ENCODE data around the gene PARL. TPM values are rescaled to one million over a fixed set of nuclear protein-coding genes. Genes with fewer than 3 reads are reported as not detected.

Gene PARL
- total RNA-seq, 1 donor from 2014 or later = 47.8 TPM

DNA sequence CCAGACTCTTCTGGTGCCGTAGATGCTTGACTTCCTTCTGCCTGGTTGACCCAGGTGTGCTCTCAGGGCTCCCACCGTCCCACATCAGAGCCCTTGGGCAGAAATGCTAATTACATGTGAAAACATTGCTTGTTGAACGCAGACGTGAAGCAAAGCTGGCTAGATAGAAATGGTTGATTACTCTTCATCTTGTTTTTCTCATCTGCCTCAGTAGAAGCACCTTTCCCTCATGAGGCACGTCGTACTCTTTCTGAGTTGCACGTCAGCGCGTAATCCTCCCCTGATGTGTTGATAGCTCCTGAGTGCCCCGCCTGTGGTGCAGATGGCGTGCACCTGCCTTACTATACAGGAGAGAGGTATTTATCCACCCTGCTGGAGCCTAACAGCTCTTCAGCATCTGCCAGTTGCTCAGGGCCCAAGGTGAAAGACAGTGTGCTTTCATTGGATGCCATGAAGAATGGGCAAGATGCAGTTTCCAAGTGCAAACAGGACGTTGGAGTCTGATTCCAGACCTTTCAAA, 77.4 kb downstream of the PARL start:
- peaks cover 2% of the 10 kb centered on the region for H3K4me1 Mint-ChIP-seq
- H3K9me3 Mint-ChIP-seq = no peaks in the 10 kb centered on the region
- no peak for DNase-seq (ENCODE audit: low spot score in 2 of 2, unreplicated experiment in 2 of 2)
- H3K27ac Mint-ChIP-seq = no peak overlapping the region
- no peaks in the 10 kb centered on the region for H3K27me3 Mint-ChIP-seq (ENCODE audit: low read depth)
- TF ChIP-seq, protein P1, sequence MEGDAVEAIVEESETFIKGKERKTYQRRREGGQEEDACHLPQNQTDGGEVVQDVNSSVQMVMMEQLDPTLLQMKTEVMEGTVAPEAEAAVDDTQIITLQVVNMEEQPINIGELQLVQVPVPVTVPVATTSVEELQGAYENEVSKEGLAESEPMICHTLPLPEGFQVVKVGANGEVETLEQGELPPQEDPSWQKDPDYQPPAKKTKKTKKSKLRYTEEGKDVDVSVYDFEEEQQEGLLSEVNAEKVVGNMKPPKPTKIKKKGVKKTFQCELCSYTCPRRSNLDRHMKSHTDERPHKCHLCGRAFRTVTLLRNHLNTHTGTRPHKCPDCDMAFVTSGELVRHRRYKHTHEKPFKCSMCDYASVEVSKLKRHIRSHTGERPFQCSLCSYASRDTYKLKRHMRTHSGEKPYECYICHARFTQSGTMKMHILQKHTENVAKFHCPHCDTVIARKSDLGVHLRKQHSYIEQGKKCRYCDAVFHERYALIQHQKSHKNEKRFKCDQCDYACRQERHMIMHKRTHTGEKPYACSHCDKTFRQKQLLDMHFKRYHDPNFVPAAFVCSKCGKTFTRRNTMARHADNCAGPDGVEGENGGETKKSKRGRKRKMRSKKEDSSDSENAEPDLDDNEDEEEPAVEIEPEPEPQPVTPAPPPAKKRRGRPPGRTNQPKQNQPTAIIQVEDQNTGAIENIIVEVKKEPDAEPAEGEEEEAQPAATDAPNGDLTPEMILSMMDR (IDR thresholded peaks at IDR 0.05; ENCODE audit: unreplicated experiment) = no peak
- peaks cover 56% of the 10 kb centered on the region for H3K36me3 Mint-ChIP-seq
- no peak overlapping the region for H3K4me3 Mint-ChIP-seq

GRCh38 chr3:183802989-183803388, 81.7 kb downstream of the PARL start:
- no peak for DNase-seq (ENCODE audit: low spot score in 2 of 2, unreplicated experiment in 2 of 2)
- H3K4me1 Mint-ChIP-seq = no peaks in the 10 kb centered on the region
- no peaks in the 10 kb centered on the region for H3K9me3 Mint-ChIP-seq
- peaks cover 58% of the 10 kb centered on the region for H3K36me3 Mint-ChIP-seq
- no peak overlapping the region for H3K4me3 Mint-ChIP-seq
- TF ChIP-seq, protein P1 (IDR thresholded peaks at IDR 0.05; ENCODE audit: unreplicated experiment) = no peak
- no peaks in the 10 kb centered on the region for H3K27me3 Mint-ChIP-seq (ENCODE audit: low read depth)
- no peak overlapping the region for H3K27ac Mint-ChIP-seq

GRCh38 chr3:183801601-183802000, 83.1 kb downstream of the PARL start:
- TF ChIP-seq, protein P1 (IDR thresholded peaks at IDR 0.05; ENCODE audit: unreplicated experiment) = no peak
- Mint-ChIP-seq H3K4me1 (no peaks in the 10 kb centered on the region), H3K27ac (no peak overlapping the region), H3K9me3 (no peaks in the 10 kb centered on the region), H3K27me3 (ENCODE audit: low read depth) (no peaks in the 10 kb centered on the region), H3K36me3 (peaks cover 53% of the 10 kb centered on the region), H3K4me3 (no peak overlapping the region)
- no peak for DNase-seq (ENCODE audit: low spot score in 2 of 2, unreplicated experiment in 2 of 2)

DNA sequence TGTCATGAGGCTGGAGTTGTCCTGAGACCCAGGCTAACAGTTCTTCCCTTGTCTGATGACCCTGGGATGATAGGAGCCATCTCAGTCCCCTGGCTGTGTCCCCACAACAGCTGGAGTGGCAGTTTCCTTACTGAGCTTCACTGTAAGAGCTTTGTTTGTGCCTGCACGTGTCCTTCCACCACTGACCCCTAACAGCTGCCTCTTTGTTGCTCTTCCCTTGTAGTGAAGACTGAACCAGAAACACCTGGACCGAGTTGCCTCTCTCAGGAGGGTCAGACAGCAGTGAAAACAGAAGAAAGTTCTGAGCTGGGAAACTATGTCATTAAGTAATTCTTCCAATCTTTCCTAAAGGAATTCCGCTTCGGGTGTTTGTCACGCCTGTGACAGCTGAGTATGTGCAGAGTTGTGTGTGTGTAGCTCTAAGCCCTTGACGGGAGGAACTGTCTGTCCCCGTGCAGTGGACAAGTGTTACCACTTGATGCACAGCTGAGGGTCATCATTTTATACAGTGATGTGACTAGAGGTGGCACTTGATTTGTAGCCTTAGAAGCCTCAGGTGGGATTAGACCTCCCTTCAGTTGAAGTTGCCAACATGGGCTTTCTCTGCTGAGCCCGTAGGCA, 84.3 kb downstream of the PARL start:
- TF ChIP-seq, protein P1 (IDR thresholded peaks at IDR 0.05; ENCODE audit: unreplicated experiment) = no peak
- H3K36me3 Mint-ChIP-seq = peaks cover 54% of the 10 kb centered on the region
- H3K27ac Mint-ChIP-seq = no peak overlapping the region

GRCh38 chr3:183799461-183799860, 85.2 kb downstream of the PARL start:
- Mint-ChIP-seq H3K27me3 (ENCODE audit: low read depth) (no peaks in the 10 kb centered on the region), H3K4me1 (no peaks in the 10 kb centered on the region), H3K9me3 (no peaks in the 10 kb centered on the region), H3K4me3 (no peak overlapping the region), H3K27ac (no peak overlapping the region), H3K36me3 (peaks cover 55% of the 10 kb centered on the region)
- DNase-seq (ENCODE audit: low spot score in 2 of 2, unreplicated experiment in 2 of 2) = no peak
- TF ChIP-seq, protein P1 (IDR thresholded peaks at IDR 0.05; ENCODE audit: unreplicated experiment) = no peak

More for the DNA sequence above, 84.3 kb downstream of the PARL start:
- no peaks in the 10 kb centered on the region for H3K4me1 Mint-ChIP-seq
- no peaks in the 10 kb centered on the region for H3K9me3 Mint-ChIP-seq
- H3K27me3 Mint-ChIP-seq (ENCODE audit: low read depth) = no peaks in the 10 kb centered on the region
- no peak for DNase-seq (ENCODE audit: low spot score in 2 of 2, unreplicated experiment in 2 of 2)
- H3K4me3 Mint-ChIP-seq = no peak overlapping the region
